H9 (cell line): ENCODE results near the gene SHPK. TPM values are rescaled to one million over a fixed set of nuclear protein-coding genes. Genes with fewer than 3 reads are reported as not detected.

Experiments used
- DNase-seq: peaks from one replicate; pipeline ENCODE4 v3.0.0-alpha.2; 2017
- H2AFZ ChIP-seq: one replicate; pipeline ENCODE4 v1.6.1; 2013; ENCODE audit warnings: mild to moderate bottlenecking, low read length, control low read depth, moderate library complexity
- H2AK5ac ChIP-seq: 2 replicates; pipeline ENCODE4 v1.6.1; 2013; ENCODE audit warnings: low read length, control low read depth, mixed read lengths; ENCODE audit not compliant: insufficient read length
- H2BK120ac ChIP-seq: one replicate; pipeline ENCODE4 v1.6.1; 2013; ENCODE audit warnings: low read depth, mild to moderate bottlenecking, low read length, control low read depth, inconsistent platforms; ENCODE audit not compliant: poor library complexity, severe bottlenecking
- H2BK12ac ChIP-seq: 2 replicates; pipeline ENCODE4 v1.6.1; 2013; ENCODE audit warnings: low read length, control low read depth, mixed read lengths, low read depth; ENCODE audit not compliant: insufficient read length
- H2BK15ac ChIP-seq: 2 replicates; pipeline ENCODE4 v1.6.1; 2013; ENCODE audit warnings: low read depth, low read length, control low read depth
- H2BK20ac ChIP-seq: one replicate; pipeline ENCODE4 v1.6.1; 2013; ENCODE audit warnings: low read depth, mild to moderate bottlenecking, low read length, control low read depth, inconsistent platforms; ENCODE audit not compliant: poor library complexity, severe bottlenecking
- H2BK5ac ChIP-seq: 2 replicates; pipeline ENCODE4 v1.6.1; 2013; ENCODE audit warnings: low read length, control low read depth, mixed read lengths; ENCODE audit not compliant: insufficient read length
- H3K14ac ChIP-seq: 2 replicates; pipeline ENCODE4 v1.6.1; 2013; ENCODE audit warnings: low read length, control low read depth; ENCODE audit not compliant: insufficient read depth
- H3K18ac ChIP-seq: 2 replicates; pipeline ENCODE4 v1.6.1; 2013; ENCODE audit warnings: low read depth, mild to moderate bottlenecking, mixed read lengths, low read length, control low read depth; ENCODE audit not compliant: insufficient read length
- H3K23ac ChIP-seq: 2 replicates; pipeline ENCODE4 v1.6.1; 2013; ENCODE audit warnings: low read length, control low read depth, mixed read lengths, low read depth; ENCODE audit not compliant: insufficient read length
- H3K23me2 ChIP-seq: 2 replicates; pipeline ENCODE4 v1.6.1; 2013; ENCODE audit warnings: low read depth, mild to moderate bottlenecking, mixed read lengths, low read length, control low read depth; ENCODE audit not compliant: insufficient read length, poor library complexity, severe bottlenecking
- H3K27ac ChIP-seq: 2 replicates; pipeline ENCODE4 v1.5.1; 2013; ENCODE audit warnings: low read length, control low read depth, mixed read lengths, low read depth; ENCODE audit not compliant: insufficient read length
- H3K27me3 ChIP-seq: 2 replicates; pipeline ENCODE4 v1.6.1; 2013; ENCODE audit warnings: low read length, control low read depth, inconsistent platforms; ENCODE audit not compliant: insufficient read depth
- H3K4ac ChIP-seq: 2 replicates; pipeline ENCODE4 v1.6.1; 2013; ENCODE audit warnings: low read depth, mild to moderate bottlenecking, control low read depth, inconsistent platforms, low read length, moderate library complexity
- H3K4me1 ChIP-seq: 2 replicates; pipeline ENCODE4 v1.6.1; 2013; ENCODE audit warnings: low read length, control low read depth, inconsistent platforms; ENCODE audit not compliant: insufficient read depth
- H3K4me2 ChIP-seq: 2 replicates; pipeline ENCODE4 v1.6.1; 2013; ENCODE audit warnings: low read length, control low read depth, mixed read lengths; ENCODE audit not compliant: insufficient read length, insufficient read depth
- H3K56ac ChIP-seq: 2 replicates; pipeline ENCODE4 v1.6.1; 2013; ENCODE audit warnings: low read depth, mild to moderate bottlenecking, mixed read lengths, low read length, control low read depth; ENCODE audit not compliant: insufficient read length
- H3K79me1 ChIP-seq: 2 replicates; pipeline ENCODE4 v1.6.1; 2013; ENCODE audit warnings: low read depth, mild to moderate bottlenecking, moderate library complexity, low read length, control low read depth, inconsistent platforms; ENCODE audit not compliant: insufficient read depth, poor library complexity, severe bottlenecking
- H3K79me2 ChIP-seq: 2 replicates; pipeline ENCODE4 v1.6.1; 2013; ENCODE audit warnings: low read length, control low read depth, inconsistent platforms; ENCODE audit not compliant: insufficient read depth
- H3K9ac ChIP-seq: 2 replicates; pipeline ENCODE4 v1.6.1; 2013; ENCODE audit warnings: low read length, control low read depth, mixed read lengths; ENCODE audit not compliant: insufficient read length; ENCODE audit errors: extremely low read depth
- H3K9me3 ChIP-seq: one replicate; pipeline ENCODE4 v1.6.1; 2013; ENCODE audit warnings: low read depth, low read length, inconsistent platforms; ENCODE audit not compliant: control insufficient read depth
- H3T11ph ChIP-seq: one replicate; pipeline ENCODE4 v1.6.1; 2013; ENCODE audit warnings: mild to moderate bottlenecking, low read length, control low read depth, inconsistent platforms
- H4K20me1 ChIP-seq: one replicate; pipeline ENCODE4 v1.6.1; 2013; ENCODE audit not compliant: control insufficient read depth, insufficient read length, insufficient read depth
- H4K5ac ChIP-seq: 2 replicates; pipeline ENCODE4 v1.6.1; 2013; ENCODE audit warnings: low read depth, mild to moderate bottlenecking, mixed read lengths, low read length, control low read depth; ENCODE audit not compliant: insufficient read length
- H4K8ac ChIP-seq: replicated peaks from 2 replicates; pipeline ENCODE4 v1.6.1; 2013; ENCODE audit warnings: low read length, control low read depth, mixed read lengths, low read depth; ENCODE audit not compliant: insufficient read length
- H4K91ac ChIP-seq: 2 replicates; pipeline ENCODE4 v1.6.1; 2013; ENCODE audit warnings: low read depth, mild to moderate bottlenecking, moderate library complexity, mixed read lengths, low read length, control low read depth; ENCODE audit not compliant: insufficient read length
- H3K27ac Mint-ChIP-seq, 3 experiments: 2 replicates in 2 of 3; 3 replicates in 1 of 3; pipeline ENCODE4 v1.8.0; 2020 to 2021; ENCODE audit warnings: mixed read lengths in 3 of 3, mild to moderate bottlenecking in 1 of 3, moderate library complexity in 1 of 3
- H3K27me3 Mint-ChIP-seq: 2 replicates; pipeline ENCODE4 v1.8.0; 2021; ENCODE audit warnings: low read depth, mild to moderate bottlenecking, moderate library complexity, mixed read lengths
- H3K36me3 Mint-ChIP-seq, 3 experiments: 2 replicates in 2 of 3; 3 replicates in 1 of 3; pipeline ENCODE4 v1.8.0; 2020 to 2021; ENCODE audit warnings: low read depth in 3 of 3, mixed read lengths in 3 of 3; ENCODE audit not compliant: insufficient read depth in 1 of 3
- H3K4me1 Mint-ChIP-seq, 2 experiments: 2 replicates each; pipeline ENCODE4 v1.8.0; 2020; ENCODE audit warnings: mixed read lengths in 2 of 2
- H3K4me3 Mint-ChIP-seq, 2 experiments: 2 replicates in 1 of 2; 3 replicates in 1 of 2; pipeline ENCODE4 v1.8.0; 2020 to 2021; ENCODE audit warnings: mild to moderate bottlenecking in 2 of 2, mixed read lengths in 2 of 2, moderate library complexity in 1 of 2
- H3K9me3 Mint-ChIP-seq, 2 experiments: 2 replicates in 1 of 2; 3 replicates in 1 of 2; pipeline ENCODE4 v1.8.0; 2020; ENCODE audit warnings: mild to moderate bottlenecking in 2 of 2, mixed read lengths in 2 of 2, moderate library complexity in 1 of 2
- WGBS: extraction: QIAGEN DNeasy Blood & Tissue Kit; methylation state at CpG from one replicate; pipeline ENCODE4 v1.1.7; 2013; ENCODE audit warnings: missing lambda C conversion rate, low lambda C conversion rate, mixed read lengths; ENCODE audit not compliant: insufficient read length; ENCODE audit errors: extremely low coverage; 5-methylcytosine and 5-hydroxymethylcytosine counted together
- total RNA-seq: library from RNA; stranded (reverse); gene quantifications from 2 replicates; pipeline ENCODE4 v1.2.1, GENCODE V29; 2021
- TF ChIP-seq, protein P1 (sequence below): fragments of 200-600 bp; sonication (generic); conservative IDR thresholded peaks from 3 replicates; pipeline ENCODE4 v1.8.0; 2021; ENCODE audit warnings: antibody characterized with exemption, mild to moderate bottlenecking

SHPK gene
- total RNA-seq, 1 experiment from 2014 or later, result 27.0 TPM

- Histone ChIP-seq H3K14ac (no peak overlapping the region), H4K8ac (no peak overlapping the region), H2BK5ac (no peak overlapping the region), H3K27me3 (no peaks in the 10 kb centered on the region), H3K23me2 (no peaks in the 10 kb centered on the region), H3K56ac (no peak overlapping the region), H4K20me1 (no peaks in the 10 kb centered on the region), H2BK15ac (no peak overlapping the region), H2BK12ac (no peak overlapping the region), H3K79me1 (no peaks in the 10 kb centered on the region), H3K23ac (no peak overlapping the region), H3K4ac (no peak overlapping the region), H2AFZ (no peak overlapping the region), H3K4me1 (no peaks in the 10 kb centered on the region), H3K79me2 (no peaks in the 10 kb centered on the region), H2BK120ac (no peak overlapping the region), H3K4me2 (no peak overlapping the region), H3K18ac (no peak overlapping the region), H4K5ac (no peak overlapping the region), H3K9me3 (no peaks in the 10 kb centered on the region), H3K9ac (no peak overlapping the region), H4K91ac (no peak overlapping the region), H2AK5ac (no peak overlapping the region), H2BK20ac (no peak overlapping the region), H3K27ac (no peak overlapping the region), H3T11ph (no peak overlapping the region)
- no CpG with 5 or more reads among the region's 9 CpGs for WGBS
- Mint-ChIP-seq H3K4me1 (no peaks in the 10 kb centered on the region), H3K36me3 (peaks cover 12 to 35% (median 27%) of the 10 kb centered on the region in 3 experiments; a peak in 6 of 7 replicates), H3K27me3 (no peaks in the 10 kb centered on the region), H3K9me3 (no peaks in the 10 kb centered on the region; a peak in 1 of 5 replicates), H3K27ac (peak overlapping the region in 1 of 3 experiments; percentile 29; a peak in 1 of 7 replicates), H3K4me3 (no peak overlapping the region)
- DNase-seq, result no peak
- TF ChIP-seq, protein P1, sequence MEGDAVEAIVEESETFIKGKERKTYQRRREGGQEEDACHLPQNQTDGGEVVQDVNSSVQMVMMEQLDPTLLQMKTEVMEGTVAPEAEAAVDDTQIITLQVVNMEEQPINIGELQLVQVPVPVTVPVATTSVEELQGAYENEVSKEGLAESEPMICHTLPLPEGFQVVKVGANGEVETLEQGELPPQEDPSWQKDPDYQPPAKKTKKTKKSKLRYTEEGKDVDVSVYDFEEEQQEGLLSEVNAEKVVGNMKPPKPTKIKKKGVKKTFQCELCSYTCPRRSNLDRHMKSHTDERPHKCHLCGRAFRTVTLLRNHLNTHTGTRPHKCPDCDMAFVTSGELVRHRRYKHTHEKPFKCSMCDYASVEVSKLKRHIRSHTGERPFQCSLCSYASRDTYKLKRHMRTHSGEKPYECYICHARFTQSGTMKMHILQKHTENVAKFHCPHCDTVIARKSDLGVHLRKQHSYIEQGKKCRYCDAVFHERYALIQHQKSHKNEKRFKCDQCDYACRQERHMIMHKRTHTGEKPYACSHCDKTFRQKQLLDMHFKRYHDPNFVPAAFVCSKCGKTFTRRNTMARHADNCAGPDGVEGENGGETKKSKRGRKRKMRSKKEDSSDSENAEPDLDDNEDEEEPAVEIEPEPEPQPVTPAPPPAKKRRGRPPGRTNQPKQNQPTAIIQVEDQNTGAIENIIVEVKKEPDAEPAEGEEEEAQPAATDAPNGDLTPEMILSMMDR, result no peak
These were observed 66.4 kb downstream of the SHPK start for GRCh38 chr17:3569534-3570137.
